H9 (cell line): ENCODE data around the gene TBR1. TPM values are rescaled to one million over a fixed set of nuclear protein-coding genes. Genes with fewer than 3 reads are reported as not detected.
A peak's percentile ranks its signal among the peaks of the same experiment; 100 is the strongest.

Source experiments
- DNase-seq: peaks from one replicate; pipeline ENCODE4 v3.0.0-alpha.2; 2017
- H2AFZ ChIP-seq: one replicate; pipeline ENCODE4 v1.6.1; 2013; ENCODE audit warnings: mild to moderate bottlenecking, low read length, control low read depth, moderate library complexity
- H2AK5ac ChIP-seq: 2 replicates; pipeline ENCODE4 v1.6.1; 2013; ENCODE audit warnings: low read length, control low read depth, mixed read lengths; ENCODE audit not compliant: insufficient read length
- H2BK120ac ChIP-seq: one replicate; pipeline ENCODE4 v1.6.1; 2013; ENCODE audit warnings: low read depth, mild to moderate bottlenecking, low read length, control low read depth, inconsistent platforms; ENCODE audit not compliant: poor library complexity, severe bottlenecking
- H2BK12ac ChIP-seq: 2 replicates; pipeline ENCODE4 v1.6.1; 2013; ENCODE audit warnings: low read length, control low read depth, mixed read lengths, low read depth; ENCODE audit not compliant: insufficient read length
- H2BK15ac ChIP-seq: 2 replicates; pipeline ENCODE4 v1.6.1; 2013; ENCODE audit warnings: low read depth, low read length, control low read depth
- H2BK20ac ChIP-seq: one replicate; pipeline ENCODE4 v1.6.1; 2013; ENCODE audit warnings: low read depth, mild to moderate bottlenecking, low read length, control low read depth, inconsistent platforms; ENCODE audit not compliant: poor library complexity, severe bottlenecking
- H2BK5ac ChIP-seq: 2 replicates; pipeline ENCODE4 v1.6.1; 2013; ENCODE audit warnings: low read length, control low read depth, mixed read lengths; ENCODE audit not compliant: insufficient read length
- H3K14ac ChIP-seq: 2 replicates; pipeline ENCODE4 v1.6.1; 2013; ENCODE audit warnings: low read length, control low read depth; ENCODE audit not compliant: insufficient read depth
- H3K18ac ChIP-seq: 2 replicates; pipeline ENCODE4 v1.6.1; 2013; ENCODE audit warnings: low read depth, mild to moderate bottlenecking, mixed read lengths, low read length, control low read depth; ENCODE audit not compliant: insufficient read length
- H3K23ac ChIP-seq: 2 replicates; pipeline ENCODE4 v1.6.1; 2013; ENCODE audit warnings: low read length, control low read depth, mixed read lengths, low read depth; ENCODE audit not compliant: insufficient read length
- H3K23me2 ChIP-seq: 2 replicates; pipeline ENCODE4 v1.6.1; 2013; ENCODE audit warnings: low read depth, mild to moderate bottlenecking, mixed read lengths, low read length, control low read depth; ENCODE audit not compliant: insufficient read length, poor library complexity, severe bottlenecking
- H3K27ac ChIP-seq: 2 replicates; pipeline ENCODE4 v1.5.1; 2013; ENCODE audit warnings: low read length, control low read depth, mixed read lengths, low read depth; ENCODE audit not compliant: insufficient read length
- H3K27me3 ChIP-seq: 2 replicates; pipeline ENCODE4 v1.6.1; 2013; ENCODE audit warnings: low read length, control low read depth, inconsistent platforms; ENCODE audit not compliant: insufficient read depth
- H3K4ac ChIP-seq: 2 replicates; pipeline ENCODE4 v1.6.1; 2013; ENCODE audit warnings: low read depth, mild to moderate bottlenecking, control low read depth, inconsistent platforms, low read length, moderate library complexity
- H3K4me1 ChIP-seq: 2 replicates; pipeline ENCODE4 v1.6.1; 2013; ENCODE audit warnings: low read length, control low read depth, inconsistent platforms; ENCODE audit not compliant: insufficient read depth
- H3K4me2 ChIP-seq: 2 replicates; pipeline ENCODE4 v1.6.1; 2013; ENCODE audit warnings: low read length, control low read depth, mixed read lengths; ENCODE audit not compliant: insufficient read length, insufficient read depth
- H3K56ac ChIP-seq: 2 replicates; pipeline ENCODE4 v1.6.1; 2013; ENCODE audit warnings: low read depth, mild to moderate bottlenecking, mixed read lengths, low read length, control low read depth; ENCODE audit not compliant: insufficient read length
- H3K79me1 ChIP-seq: 2 replicates; pipeline ENCODE4 v1.6.1; 2013; ENCODE audit warnings: low read depth, mild to moderate bottlenecking, moderate library complexity, low read length, control low read depth, inconsistent platforms; ENCODE audit not compliant: insufficient read depth, poor library complexity, severe bottlenecking
- H3K79me2 ChIP-seq: 2 replicates; pipeline ENCODE4 v1.6.1; 2013; ENCODE audit warnings: low read length, control low read depth, inconsistent platforms; ENCODE audit not compliant: insufficient read depth
- H3K9ac ChIP-seq: 2 replicates; pipeline ENCODE4 v1.6.1; 2013; ENCODE audit warnings: low read length, control low read depth, mixed read lengths; ENCODE audit not compliant: insufficient read length; ENCODE audit errors: extremely low read depth
- H3K9me3 ChIP-seq: one replicate; pipeline ENCODE4 v1.6.1; 2013; ENCODE audit warnings: low read depth, low read length, inconsistent platforms; ENCODE audit not compliant: control insufficient read depth
- H3T11ph ChIP-seq: one replicate; pipeline ENCODE4 v1.6.1; 2013; ENCODE audit warnings: mild to moderate bottlenecking, low read length, control low read depth, inconsistent platforms
- H4K20me1 ChIP-seq: one replicate; pipeline ENCODE4 v1.6.1; 2013; ENCODE audit not compliant: control insufficient read depth, insufficient read length, insufficient read depth
- H4K5ac ChIP-seq: 2 replicates; pipeline ENCODE4 v1.6.1; 2013; ENCODE audit warnings: low read depth, mild to moderate bottlenecking, mixed read lengths, low read length, control low read depth; ENCODE audit not compliant: insufficient read length
- H4K8ac ChIP-seq: replicated peaks from 2 replicates; pipeline ENCODE4 v1.6.1; 2013; ENCODE audit warnings: low read length, control low read depth, mixed read lengths, low read depth; ENCODE audit not compliant: insufficient read length
- H4K91ac ChIP-seq: 2 replicates; pipeline ENCODE4 v1.6.1; 2013; ENCODE audit warnings: low read depth, mild to moderate bottlenecking, moderate library complexity, mixed read lengths, low read length, control low read depth; ENCODE audit not compliant: insufficient read length
- H3K27ac Mint-ChIP-seq, 3 experiments: 2 replicates in 2 of 3; 3 replicates in 1 of 3; pipeline ENCODE4 v1.8.0; 2020 to 2021; ENCODE audit warnings: mixed read lengths in 3 of 3, mild to moderate bottlenecking in 1 of 3, moderate library complexity in 1 of 3
- H3K27me3 Mint-ChIP-seq: 2 replicates; pipeline ENCODE4 v1.8.0; 2021; ENCODE audit warnings: low read depth, mild to moderate bottlenecking, moderate library complexity, mixed read lengths
- H3K36me3 Mint-ChIP-seq, 3 experiments: 2 replicates in 2 of 3; 3 replicates in 1 of 3; pipeline ENCODE4 v1.8.0; 2020 to 2021; ENCODE audit warnings: low read depth in 3 of 3, mixed read lengths in 3 of 3; ENCODE audit not compliant: insufficient read depth in 1 of 3
- H3K4me1 Mint-ChIP-seq, 2 experiments: 2 replicates each; pipeline ENCODE4 v1.8.0; 2020; ENCODE audit warnings: mixed read lengths in 2 of 2
- H3K4me3 Mint-ChIP-seq, 2 experiments: 2 replicates in 1 of 2; 3 replicates in 1 of 2; pipeline ENCODE4 v1.8.0; 2020 to 2021; ENCODE audit warnings: mild to moderate bottlenecking in 2 of 2, mixed read lengths in 2 of 2, moderate library complexity in 1 of 2
- H3K9me3 Mint-ChIP-seq, 2 experiments: 2 replicates in 1 of 2; 3 replicates in 1 of 2; pipeline ENCODE4 v1.8.0; 2020; ENCODE audit warnings: mild to moderate bottlenecking in 2 of 2, mixed read lengths in 2 of 2, moderate library complexity in 1 of 2
- WGBS: extraction: QIAGEN DNeasy Blood & Tissue Kit; methylation state at CpG from one replicate; pipeline ENCODE4 v1.1.7; 2013; ENCODE audit warnings: missing lambda C conversion rate, low lambda C conversion rate, mixed read lengths; ENCODE audit not compliant: insufficient read length; ENCODE audit errors: extremely low coverage; 5-methylcytosine and 5-hydroxymethylcytosine counted together
- total RNA-seq: library from RNA; stranded (reverse); gene quantifications from 2 replicates; pipeline ENCODE4 v1.2.1, GENCODE V29; 2021
- TF ChIP-seq, protein P1 (sequence below): fragments of 200-600 bp; sonication (generic); conservative IDR thresholded peaks from 3 replicates; pipeline ENCODE4 v1.8.0; 2021; ENCODE audit warnings: antibody characterized with exemption, mild to moderate bottlenecking

Gene TBR1
- total RNA-seq, 1 experiment from 2014 or later = 0.24 TPM

- Histone ChIP-seq H2AFZ (no peak overlapping the region), H3K9me3 (no peaks in the 10 kb centered on the region), H3K23me2 (no peaks in the 10 kb centered on the region), H2BK20ac (no peak overlapping the region), H3K4me1 (no peaks in the 10 kb centered on the region), H3K56ac (no peak overlapping the region), H2AK5ac (no peak overlapping the region), H3K18ac (no peak overlapping the region), H4K8ac (no peak overlapping the region), H3K4ac (no peak overlapping the region), H2BK5ac (no peak overlapping the region), H3K27ac (no peak overlapping the region), H4K5ac (no peak overlapping the region), H3K79me2 (no peaks in the 10 kb centered on the region), H3K27me3 (no peaks in the 10 kb centered on the region), H3K4me2 (no peak overlapping the region), H2BK15ac (no peak overlapping the region), H2BK12ac (no peak overlapping the region), H4K91ac (no peak overlapping the region), H3K9ac (no peak overlapping the region), H3K23ac (no peak overlapping the region), H3K14ac (no peak overlapping the region), H3K79me1 (no peaks in the 10 kb centered on the region), H2BK120ac (no peak overlapping the region), H4K20me1 (no peaks in the 10 kb centered on the region), H3T11ph (no peak overlapping the region)
- H3K9me3 Mint-ChIP-seq = no peaks in the 10 kb centered on the region
- no peak for DNase-seq
- H3K27ac Mint-ChIP-seq = peak overlapping the region in 1 of 3 experiments; percentile 44; a peak in 1 of 7 replicates
- no peak overlapping the region for H3K4me3 Mint-ChIP-seq
- no peaks in the 10 kb centered on the region for H3K27me3 Mint-ChIP-seq
- TF ChIP-seq, protein P1, sequence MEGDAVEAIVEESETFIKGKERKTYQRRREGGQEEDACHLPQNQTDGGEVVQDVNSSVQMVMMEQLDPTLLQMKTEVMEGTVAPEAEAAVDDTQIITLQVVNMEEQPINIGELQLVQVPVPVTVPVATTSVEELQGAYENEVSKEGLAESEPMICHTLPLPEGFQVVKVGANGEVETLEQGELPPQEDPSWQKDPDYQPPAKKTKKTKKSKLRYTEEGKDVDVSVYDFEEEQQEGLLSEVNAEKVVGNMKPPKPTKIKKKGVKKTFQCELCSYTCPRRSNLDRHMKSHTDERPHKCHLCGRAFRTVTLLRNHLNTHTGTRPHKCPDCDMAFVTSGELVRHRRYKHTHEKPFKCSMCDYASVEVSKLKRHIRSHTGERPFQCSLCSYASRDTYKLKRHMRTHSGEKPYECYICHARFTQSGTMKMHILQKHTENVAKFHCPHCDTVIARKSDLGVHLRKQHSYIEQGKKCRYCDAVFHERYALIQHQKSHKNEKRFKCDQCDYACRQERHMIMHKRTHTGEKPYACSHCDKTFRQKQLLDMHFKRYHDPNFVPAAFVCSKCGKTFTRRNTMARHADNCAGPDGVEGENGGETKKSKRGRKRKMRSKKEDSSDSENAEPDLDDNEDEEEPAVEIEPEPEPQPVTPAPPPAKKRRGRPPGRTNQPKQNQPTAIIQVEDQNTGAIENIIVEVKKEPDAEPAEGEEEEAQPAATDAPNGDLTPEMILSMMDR = no peak
- H3K36me3 Mint-ChIP-seq = peaks cover 0 to 2% (median 0%) of the 10 kb centered on the region in 3 experiments; a peak in 4 of 7 replicates
- no peaks in the 10 kb centered on the region for H3K4me1 Mint-ChIP-seq
- WGBS = no CpG with 5 or more reads among the region's 4 CpGs
These were observed 33.4 kb upstream of the TBR1 start for GRCh38 chr2:161382747-161383146.
